Rectal smooth muscle tissue (tissue), 1 donor: ENCODE results near the gene RAB2B.

ENCODE experiments used
- H3K27ac ChIP-seq: one replicate; pipeline ENCODE4 v1.7.0; 2013; ENCODE audit warnings: low read depth, low read length, inconsistent platforms
- H3K27me3 ChIP-seq: one replicate; pipeline ENCODE4 v1.7.0; 2013; ENCODE audit warnings: low read length; ENCODE audit not compliant: control insufficient read depth, insufficient read depth
- H3K36me3 ChIP-seq: one replicate; pipeline ENCODE4 v1.7.0; 2013; ENCODE audit warnings: low read length; ENCODE audit not compliant: control insufficient read depth, insufficient read depth
- H3K4me1 ChIP-seq: one replicate; pipeline ENCODE4 v1.7.0; 2013; ENCODE audit warnings: low read length; ENCODE audit not compliant: control insufficient read depth, insufficient read depth
- H3K4me3 ChIP-seq: one replicate; pipeline ENCODE4 v1.7.0; 2013; ENCODE audit warnings: low read length
- H3K9ac ChIP-seq: one replicate; pipeline ENCODE4 v1.7.0; 2013; ENCODE audit warnings: low read length

Gene RAB2B

GRCh38 chr14:21506557-21506956 is 29.8 kb upstream of the RAB2B start:
- no peaks in the 10 kb centered on the region for H3K27me3 ChIP-seq
- peaks cover 9% of the 10 kb centered on the region for H3K36me3 ChIP-seq
- no peak overlapping the region for H3K4me3 ChIP-seq
- no peak overlapping the region for H3K27ac ChIP-seq
- peaks cover 8% of the 10 kb centered on the region for H3K4me1 ChIP-seq
- no peak overlapping the region for H3K9ac ChIP-seq

- Histone ChIP-seq H3K27ac (no peak overlapping the region), H3K9ac (no peak overlapping the region), H3K36me3 (peaks cover 9% of the 10 kb centered on the region), H3K4me1 (peaks cover 4% of the 10 kb centered on the region), H3K4me3 (no peak overlapping the region), H3K27me3 (no peaks in the 10 kb centered on the region)
Measured at GRCh38 chr14:21505012-21505553, 28.3 kb upstream of the RAB2B start.

GRCh38 chr14:21503376-21503775 is 26.6 kb upstream of the RAB2B start:
- Histone ChIP-seq H3K27me3 (no peaks in the 10 kb centered on the region), H3K36me3 (peaks cover 12% of the 10 kb centered on the region)

GRCh38 chr14:21501568-21501967 is 24.8 kb upstream of the RAB2B start:
- Histone ChIP-seq H3K4me3 (no peak overlapping the region), H3K9ac (no peak overlapping the region), H3K36me3 (peaks cover 16% of the 10 kb centered on the region), H3K27me3 (no peaks in the 10 kb centered on the region), H3K4me1 (no peaks in the 10 kb centered on the region), H3K27ac (no peak overlapping the region)

More at GRCh38 chr14:21503376-21503775, 26.6 kb upstream of the RAB2B start:
- H3K27ac ChIP-seq, result no peak overlapping the region
- no peak overlapping the region for H3K9ac ChIP-seq
- no peak overlapping the region for H3K4me3 ChIP-seq
- H3K4me1 ChIP-seq, result no peaks in the 10 kb centered on the region

- no peaks in the 10 kb centered on the region for H3K27me3 ChIP-seq
- peak overlapping the region; percentile 42 for H3K27ac ChIP-seq
- peaks cover 24% of the 10 kb centered on the region for H3K36me3 ChIP-seq
- H3K4me3 ChIP-seq, result no peak overlapping the region
- H3K9ac ChIP-seq, result no peak overlapping the region
- H3K4me1 ChIP-seq, result no peaks in the 10 kb centered on the region
Measured at GRCh38 chr14:21498540-21499526, 22.1 kb upstream of the RAB2B start.

- H3K36me3 ChIP-seq, result peaks cover 24% of the 10 kb centered on the region
- H3K27me3 ChIP-seq, result no peaks in the 10 kb centered on the region
Measured at GRCh38 chr14:21496453-21496852, 19.7 kb upstream of the RAB2B start.

GRCh38 chr14:21494902-21495762 is 18.4 kb upstream of the RAB2B start:
- no peak overlapping the region for H3K27ac ChIP-seq
- no peak overlapping the region for H3K4me3 ChIP-seq
- H3K4me1 ChIP-seq, result no peaks in the 10 kb centered on the region
- H3K27me3 ChIP-seq, result no peaks in the 10 kb centered on the region
- peaks cover 26% of the 10 kb centered on the region for H3K36me3 ChIP-seq
- no peak overlapping the region for H3K9ac ChIP-seq

More at GRCh38 chr14:21496453-21496852, 19.7 kb upstream of the RAB2B start:
- H3K4me1 ChIP-seq, result no peaks in the 10 kb centered on the region
- no peak overlapping the region for H3K27ac ChIP-seq
- no peak overlapping the region for H3K9ac ChIP-seq
- H3K4me3 ChIP-seq, result no peak overlapping the region

GRCh38 chr14:21486640-21487087 is 9.9 kb upstream of the RAB2B start:
- Histone ChIP-seq H3K9ac (no peak overlapping the region), H3K27ac (no peak overlapping the region), H3K4me1 (no peaks in the 10 kb centered on the region), H3K27me3 (no peaks in the 10 kb centered on the region), H3K4me3 (no peak overlapping the region), H3K36me3 (peaks cover 15% of the 10 kb centered on the region)

GRCh38 chr14:21476523-21476924 is 235 bp downstream of the RAB2B start:
- H3K4me1 ChIP-seq, result peaks cover 9% of the 10 kb centered on the region
- peak overlapping the region; percentile 57 for H3K4me3 ChIP-seq
- H3K27me3 ChIP-seq, result no peaks in the 10 kb centered on the region
- H3K36me3 ChIP-seq, result peaks cover 3% of the 10 kb centered on the region
- peak overlapping the region; percentile 1 for H3K9ac ChIP-seq
- peak overlapping the region; percentile 92 for H3K27ac ChIP-seq

GRCh38 chr14:21475767-21476522 is 814 bp downstream of the RAB2B start:
- H3K27me3 ChIP-seq, result no peaks in the 10 kb centered on the region
- H3K9ac ChIP-seq, result peak overlapping the region; percentile 1
- peak overlapping the region; percentile 92 for H3K27ac ChIP-seq
- H3K4me1 ChIP-seq, result peaks cover 9% of the 10 kb centered on the region
- peak overlapping the region; percentile 57 for H3K4me3 ChIP-seq
- no peaks in the 10 kb centered on the region for H3K36me3 ChIP-seq

GRCh38 chr14:21467616-21468015 is 9.1 kb downstream of the RAB2B start:
- H3K27me3 ChIP-seq, result no peaks in the 10 kb centered on the region
- no peak overlapping the region for H3K27ac ChIP-seq
- H3K4me1 ChIP-seq, result no peaks in the 10 kb centered on the region
- no peak overlapping the region for H3K9ac ChIP-seq
- peaks cover 4% of the 10 kb centered on the region for H3K36me3 ChIP-seq
- no peak overlapping the region for H3K4me3 ChIP-seq
